Measurements from ENCODE around the gene PTPN3.

PTPN3 gene

GRCh38 chr9:109504689-109505088 lies 6.6 kb upstream of the PTPN3 start:
- no peak for DNase-seq

GRCh38 chr9:109500421-109500974 lies 2.4 kb upstream of the PTPN3 start:
- DNase-seq: no peak

- DNase-seq: no peak
Observed at GRCh38 chr9:109499631-109500410, 1.7 kb upstream of the PTPN3 start.

GRCh38 chr9:109499093-109499630 lies 1.1 kb upstream of the PTPN3 start:
- DNase-seq: no peak

GRCh38 chr9:109497226-109498153 lies 617 bp downstream of the PTPN3 start:
- DNase-seq: no peak

- DNase-seq: no peak
Observed at GRCh38 chr9:109496841-109497225, 1.3 kb downstream of the PTPN3 start.

- no peak for DNase-seq
Observed at GRCh38 chr9:109496218-109496617, 1.9 kb downstream of the PTPN3 start.

GRCh38 chr9:109493648-109494047 lies 4.5 kb downstream of the PTPN3 start:
- DNase-seq: no peak

- no peak for DNase-seq
Observed at GRCh38 chr9:109491590-109491989, 6.5 kb downstream of the PTPN3 start.

GRCh38 chr9:109488791-109489492 lies 9.2 kb downstream of the PTPN3 start:
- DNase-seq: no peak

- no peak for DNase-seq
Observed at GRCh38 chr9:109488351-109488750, 9.8 kb downstream of the PTPN3 start.

GRCh38 chr9:109487247-109487646 lies 10.9 kb downstream of the PTPN3 start:
- DNase-seq: no peak

- no peak for DNase-seq
Observed at GRCh38 chr9:109483744-109484429, 14.2 kb downstream of the PTPN3 start.

GRCh38 chr9:109482391-109482916 lies 15.7 kb downstream of the PTPN3 start:
- DNase-seq: no peak

GRCh38 chr9:109481856-109482255 lies 16.3 kb downstream of the PTPN3 start:
- DNase-seq: no peak

GRCh38 chr9:109479822-109480221 lies 18.3 kb downstream of the PTPN3 start:
- DNase-seq: no peak

GRCh38 chr9:109478665-109479380 lies 19.3 kb downstream of the PTPN3 start:
- no peak for DNase-seq

- DNase-seq: no peak
Observed at GRCh38 chr9:109478051-109478563, 20.0 kb downstream of the PTPN3 start.

- DNase-seq: no peak
Observed at GRCh38 chr9:109477258-109478050, 20.7 kb downstream of the PTPN3 start.

GRCh38 chr9:109476642-109477257 lies 21.4 kb downstream of the PTPN3 start:
- DNase-seq: no peak

Measured in stimulated activated CD4-positive, alpha-beta T cell treated with anti-CD3 and anti-CD28 coated beads, Interleukin-2, amount 100 ng/mL, for 24 hours (primary cell).